ENCODE measurements around the gene ZNF441.
"Not testable (repeated sequence)": the region's sequence is repeated elsewhere in the genome, so short reads cannot be mapped to it uniquely, and the experiment has no call there.

The ZNF441 gene

DNA sequence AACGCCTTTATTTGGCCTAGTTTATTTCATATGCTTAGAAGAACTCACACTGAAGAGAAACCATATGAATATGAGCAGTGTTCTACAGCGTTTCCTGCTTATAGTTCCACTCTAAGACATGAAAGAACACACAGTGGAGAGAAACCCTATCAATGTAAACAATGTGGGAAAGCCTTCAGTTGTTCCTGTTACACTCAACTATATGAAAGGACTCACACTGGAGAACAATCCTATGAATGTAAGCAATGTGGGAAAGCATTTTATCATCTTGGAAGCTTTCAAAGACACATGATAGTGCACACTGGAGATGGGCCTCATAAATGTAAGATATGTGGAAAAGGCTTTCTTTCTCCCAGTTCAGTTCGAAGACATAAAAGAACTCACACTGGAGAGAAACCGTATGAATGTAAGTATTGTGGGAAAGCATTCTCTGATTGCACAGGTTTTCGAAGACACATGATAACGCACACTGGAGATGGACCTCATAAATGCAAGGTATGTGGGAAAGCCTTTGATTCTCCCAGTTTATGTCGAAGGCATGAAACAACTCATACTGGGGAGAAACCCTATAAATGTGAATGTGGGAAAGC is 13.7 kb downstream of the ZNF441 start:
- no peak for DNase-seq

DNA sequence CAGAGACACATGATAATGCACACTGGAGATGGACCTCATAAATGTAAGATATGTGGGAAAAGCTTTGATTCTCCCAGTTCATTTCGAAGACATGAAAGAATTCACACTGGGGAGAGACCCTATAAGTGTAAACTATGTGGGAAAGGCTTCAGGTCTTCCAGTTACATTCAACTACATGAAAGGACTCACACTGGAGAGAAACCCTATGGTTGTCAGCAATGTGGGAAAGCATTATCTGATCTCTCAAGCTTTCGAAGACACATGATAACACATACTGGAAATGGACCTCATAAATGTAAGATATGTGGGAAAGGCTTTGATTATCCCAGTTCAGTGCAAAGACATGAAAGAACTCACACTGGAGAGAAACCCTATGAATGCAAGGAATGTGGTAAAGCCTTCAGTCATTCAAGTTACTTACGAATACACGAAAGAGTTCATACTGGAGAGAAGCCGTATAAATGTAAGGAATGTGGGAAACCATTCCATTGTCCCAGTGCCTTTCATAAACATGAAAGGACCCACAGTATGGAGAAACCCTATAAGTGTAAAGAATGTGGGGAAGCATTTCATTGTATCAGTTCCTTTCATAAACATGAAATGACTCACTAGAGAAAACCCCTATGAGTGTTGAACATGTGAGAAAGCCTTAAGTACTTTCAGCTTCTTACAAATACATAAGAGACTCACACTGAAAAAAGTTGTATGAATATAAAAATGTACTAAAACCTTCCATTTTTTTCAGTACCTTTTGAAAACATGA is 14.7 kb downstream of the ZNF441 start:
- no peak for DNase-seq

GRCh38 chr19:11783767-11784166 is 17.0 kb downstream of the ZNF441 start:
- no peak for DNase-seq

DNA sequence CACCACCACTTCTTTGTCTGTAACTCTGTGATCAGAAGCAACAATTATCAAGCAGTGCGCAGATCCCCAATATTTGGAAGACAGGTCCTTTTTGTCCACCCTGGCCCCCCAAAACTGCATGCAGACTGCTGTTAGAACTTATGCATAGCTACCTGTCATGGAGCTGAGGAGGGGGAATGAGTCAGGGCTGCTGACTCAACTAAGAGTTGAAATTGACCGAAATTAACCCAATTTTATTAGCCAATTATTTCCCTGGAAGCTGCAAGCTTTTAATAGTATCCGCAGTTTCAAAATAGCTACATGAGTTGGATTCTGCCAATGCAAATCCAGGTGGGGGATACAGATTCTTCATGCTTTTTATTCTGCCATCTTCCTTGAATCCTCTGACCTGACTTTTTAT is 17.6 kb downstream of the ZNF441 start:
- DNase-seq: no peak

DNA sequence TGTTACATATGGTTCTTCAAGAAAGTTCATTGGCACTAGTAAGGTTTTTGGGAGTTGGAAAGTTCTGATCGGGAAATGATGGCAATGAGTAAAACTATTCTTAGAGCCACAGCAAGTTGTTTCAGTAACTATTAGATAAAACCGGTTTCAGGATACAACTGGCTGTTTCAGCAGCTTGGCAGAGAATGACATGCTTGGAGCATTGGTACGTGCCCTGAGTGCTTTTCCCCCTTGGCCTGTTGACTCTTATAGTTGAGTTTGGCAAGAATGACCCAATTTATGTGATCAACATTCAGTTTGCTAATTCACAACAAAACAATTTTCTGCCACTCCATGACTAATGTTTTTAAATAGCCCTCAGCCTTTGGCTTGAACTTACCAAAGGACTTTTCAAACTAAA is 20.7 kb downstream of the ZNF441 start:
- no peak for DNase-seq

DNA sequence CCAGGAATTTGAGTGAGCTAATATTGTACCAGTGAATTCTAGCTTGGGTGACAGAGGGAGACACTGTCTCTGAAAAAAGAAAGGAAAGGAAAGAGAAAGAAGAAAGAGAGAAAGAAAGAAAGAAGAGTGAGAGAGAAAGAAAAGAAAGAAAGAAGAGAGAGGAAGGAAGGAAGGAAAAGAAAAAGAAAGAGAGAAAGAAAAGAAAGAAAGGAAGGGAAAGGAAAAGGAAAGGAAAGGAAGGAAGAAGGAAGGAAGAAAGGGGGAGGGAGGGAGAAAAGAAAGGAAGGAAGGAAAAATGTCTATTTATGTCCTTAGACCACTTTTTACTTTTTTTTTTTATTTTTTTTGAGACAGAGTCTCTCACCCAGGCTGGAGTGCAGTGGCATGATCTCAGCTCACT is 26.1 kb downstream of the ZNF441 start:
- DNase-seq: no peak

- peak; percentile 80 for DNase-seq
Observed at GRCh38 chr19:11797491-11797890, 30.7 kb downstream of the ZNF441 start.

DNA sequence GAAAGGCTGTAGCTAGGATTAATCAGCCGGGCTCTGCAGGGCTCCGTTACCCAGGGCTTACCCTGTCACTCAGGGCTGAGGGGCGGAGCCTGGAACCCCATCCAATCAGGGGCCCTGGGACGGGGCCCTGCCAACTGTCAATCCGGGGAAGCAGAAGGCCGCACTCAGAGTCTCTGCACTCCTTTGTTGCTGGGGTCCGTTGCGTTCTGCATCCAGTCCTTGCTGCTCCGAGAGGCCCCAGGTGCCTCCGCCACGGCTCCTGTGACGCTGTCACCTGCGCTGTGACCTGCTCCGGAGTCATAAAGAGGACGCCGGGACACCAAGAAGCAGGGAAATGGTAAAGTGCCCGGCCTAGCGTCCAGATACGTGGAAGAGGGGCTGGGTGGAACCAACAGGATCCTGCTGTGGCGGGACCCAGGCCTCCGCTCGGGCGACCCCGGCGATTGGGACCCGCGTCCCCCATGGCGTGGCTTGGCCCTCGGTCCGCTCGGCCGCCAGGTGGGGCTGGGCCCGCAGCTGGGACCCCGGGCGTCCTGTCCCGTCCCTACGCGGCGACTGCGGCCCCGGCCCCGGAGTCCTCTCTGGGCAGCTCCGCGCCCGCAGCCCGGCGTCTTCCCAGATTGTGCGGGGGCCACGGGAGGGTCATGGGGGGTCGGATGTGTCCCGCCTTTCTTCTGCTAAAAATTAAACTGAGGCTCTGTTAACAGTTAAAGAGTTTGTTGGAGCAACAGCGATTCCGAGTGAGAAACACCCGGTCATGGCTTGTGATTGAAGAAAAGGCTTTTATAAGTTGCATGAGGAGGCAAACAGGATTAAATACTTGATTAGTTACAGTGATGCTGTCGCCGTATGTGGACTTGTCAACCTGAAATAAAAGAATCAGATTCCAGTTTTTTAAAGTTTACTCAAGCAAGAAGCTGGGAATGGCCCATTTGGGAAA is 31.9 kb downstream of the ZNF441 start, which contains the start of gene ZNF491:
Gene ZNF491 (plus strand): TSS at position 133 of the 940 bp plus-strand sequence. CDS start 7,431 bp downstream, outside the sequence.
- DNase-seq: peak; percentile 91

GRCh38 chr19:11806354-11807098 is 39.7 kb downstream of the ZNF441 start:
- no peak for DNase-seq

- no peak for DNase-seq
Observed at GRCh38 chr19:11807099-11807380, 40.2 kb downstream of the ZNF441 start.

DNA sequence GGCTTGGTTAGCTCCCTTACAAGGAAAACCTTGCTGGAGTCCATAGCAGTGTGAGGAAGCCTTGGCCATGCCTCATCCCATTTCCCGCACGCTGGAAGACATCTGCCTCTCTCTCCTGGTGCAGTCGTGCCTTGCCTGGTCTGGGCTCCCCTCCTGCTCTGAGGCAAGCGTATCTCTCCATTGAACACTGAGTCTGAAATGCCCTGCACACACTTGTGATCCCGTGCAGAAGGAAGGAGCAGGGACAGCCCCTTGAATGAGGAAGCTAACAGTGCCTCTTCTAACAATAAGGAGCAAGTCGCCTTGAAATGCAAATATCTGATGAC is 46.9 kb downstream of the ZNF441 start:
- no peak for DNase-seq

DNA sequence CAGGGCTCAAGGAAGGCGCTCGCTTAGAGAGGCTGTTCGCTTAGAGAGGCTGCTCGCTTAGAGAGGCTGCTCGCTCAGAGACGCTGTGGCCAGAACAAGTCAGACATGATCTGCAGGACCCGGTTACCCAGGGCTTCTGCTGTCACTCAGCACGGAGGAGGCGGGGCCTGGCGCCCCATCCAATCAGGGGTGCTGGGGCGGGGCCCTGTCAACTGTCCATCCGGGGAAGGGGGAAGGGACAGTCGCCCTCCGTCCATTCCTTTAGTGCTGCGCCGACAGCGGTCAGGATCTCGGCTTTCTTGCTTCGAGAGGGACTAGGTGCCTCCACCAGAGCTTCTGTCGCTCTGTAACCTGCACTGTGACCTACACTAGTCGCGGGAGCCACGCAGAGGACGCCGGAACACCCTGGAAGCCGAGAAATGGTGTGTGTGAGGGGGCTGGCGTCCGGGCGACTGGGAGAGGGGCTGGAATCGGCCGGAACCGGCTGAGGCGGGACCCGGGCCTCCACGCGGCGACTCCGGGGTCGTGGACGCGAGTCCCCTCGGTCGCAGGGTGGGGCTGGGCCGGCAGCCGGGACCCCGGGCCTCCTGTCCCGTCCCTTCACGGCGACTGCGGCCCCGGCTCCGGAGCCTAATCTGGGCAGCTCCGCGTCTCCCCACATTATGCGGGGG is 47.4 kb downstream of the ZNF441 start, which contains the start of gene ZNF440:
Gene ZNF440 (plus strand): TSS at position 245 of the 671 bp plus-strand sequence. CDS start 175 bp downstream, at position 420.
- DNase-seq: peak; percentile 92

DNA sequence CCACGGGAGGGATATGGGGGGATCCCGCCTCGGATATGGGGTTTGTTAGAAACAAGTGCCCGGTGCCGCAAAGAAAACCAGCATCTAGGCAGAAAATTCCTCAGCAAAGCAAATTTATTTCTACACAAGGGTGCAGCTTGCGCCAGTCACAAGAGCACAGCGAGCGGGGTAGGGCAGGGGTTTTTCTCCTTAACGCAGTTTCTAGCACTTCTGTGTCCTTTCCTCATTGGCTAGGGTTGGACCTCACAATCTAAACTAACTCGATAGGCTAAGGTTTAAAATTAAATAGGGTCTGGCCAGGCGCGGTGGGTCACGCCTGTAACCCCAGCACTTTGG is 47.9 kb downstream of the ZNF441 start:
- DNase-seq: peak; percentile 23

- DNase-seq: peak; percentile 17
Observed at GRCh38 chr19:11821474-11822109, 54.8 kb downstream of the ZNF441 start.

GRCh38 chr19:11828957-11829876 is 62.4 kb downstream of the ZNF441 start:
- not testable (repeated sequence) for DNase-seq

DNA sequence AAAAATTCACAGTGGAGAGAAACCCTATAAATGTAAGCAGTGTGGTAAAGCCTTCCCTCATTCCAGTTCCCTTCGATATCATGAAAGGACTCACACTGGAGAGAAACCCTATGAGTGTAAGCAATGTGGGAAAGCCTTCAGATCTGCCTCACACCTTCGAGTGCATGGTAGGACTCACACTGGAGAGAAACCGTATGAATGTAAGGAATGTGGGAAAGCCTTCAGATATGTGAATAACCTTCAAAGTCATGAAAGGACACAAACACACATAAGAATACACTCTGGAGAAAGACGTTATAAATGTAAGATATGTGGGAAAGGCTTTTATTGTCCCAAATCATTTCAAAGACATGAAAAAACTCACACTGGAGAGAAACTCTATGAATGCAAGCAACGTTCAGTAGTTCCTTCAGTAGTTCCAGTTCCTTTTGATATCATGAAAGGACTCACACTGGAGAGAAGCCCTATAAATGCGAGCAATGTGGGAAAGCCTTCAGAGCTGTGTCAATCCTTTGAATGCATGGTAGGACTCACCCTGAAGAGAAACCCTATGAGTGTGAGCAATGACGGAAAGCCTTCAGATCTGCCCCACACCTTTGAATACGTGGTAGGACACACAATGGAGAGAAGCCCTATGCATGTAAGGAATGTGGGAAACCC is 65.6 kb downstream of the ZNF441 start:
- DNase-seq: no peak

DNA sequence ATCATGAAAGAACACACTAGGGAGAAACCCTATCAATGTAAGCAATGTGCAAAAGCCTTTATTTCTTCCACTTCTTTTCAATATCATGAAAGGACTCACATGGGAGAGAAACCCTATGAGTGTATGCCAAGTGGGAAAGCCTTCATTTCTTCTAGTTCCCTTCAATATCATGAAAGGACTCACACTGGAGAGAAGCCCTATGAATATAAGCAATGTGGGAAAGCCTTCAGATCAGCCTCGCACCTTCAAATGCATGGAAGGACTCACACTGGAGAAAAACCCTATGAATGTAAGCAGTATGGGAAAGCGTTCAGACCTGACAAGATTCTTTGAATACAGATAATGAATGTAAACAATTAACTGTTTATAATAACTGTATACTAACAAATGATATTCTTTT is 66.7 kb downstream of the ZNF441 start:
- DNase-seq: no peak

Data from fibroblast of skin of scalp (primary cell).